ENCODE results near the gene RYR2. TPM values are rescaled to one million over a fixed set of nuclear protein-coding genes. Genes with fewer than 3 reads are reported as not detected.

The RYR2 gene
- total RNA-seq, 1 experiment from 2014 or later = 2.8 TPM

- TF ChIP-seq CTCF (conservative IDR thresholded peaks at IDR 0.05; ENCODE audit: low read depth, low read length) = no peak
- H3K27me3 ChIP-seq (replicated peaks; ENCODE audit: insufficient read depth, low read depth, low read length, poor library complexity) = no peaks in the 10 kb centered on the region
- intact Hi-C loops (cut with micrococcal nuclease; ENCODE audit: unreplicated experiment) = no loop called here
- DNase-seq (ENCODE audit: low spot score) = no peak
- no peaks in the 10 kb centered on the region for H3K36me3 ChIP-seq (ENCODE audit: insufficient read depth, low read length, poor library complexity, severe bottlenecking)
- ChIA-PET POLR2A (ENCODE audit: low non-redundant PET) (no interaction called here), CTCF (interaction anchor here (0.6 kb wide), 1 partner anchor 225 kb away, joined by 7 read pairs; no protein-coding TSS in a partner anchor)
- no peak overlapping the region for H3K4me3 ChIP-seq (ENCODE audit: low read depth, low read length, poor library complexity, severe bottlenecking)
- H3K9me3 ChIP-seq (ENCODE audit: low read depth, low read length, poor library complexity, severe bottlenecking) = no peaks in the 10 kb centered on the region
- BruUV-seq (replicated peaks) = no TSS peak
- H3K27ac ChIP-seq (ENCODE audit: low read depth, low read length, poor library complexity, severe bottlenecking) = no peak overlapping the region
- no peaks in the 10 kb centered on the region for H3K4me1 ChIP-seq (ENCODE audit: insufficient read depth, low read length, poor library complexity, severe bottlenecking)
Measured at GRCh38 chr1:237774246-237774645, 732.3 kb downstream of the RYR2 start.

- no peak for DNase-seq (ENCODE audit: low spot score)
- no peak overlapping the region for H3K4me3 ChIP-seq (ENCODE audit: low read depth, low read length, poor library complexity, severe bottlenecking)
- TF ChIP-seq EZH2 (IDR thresholded peaks at IDR 0.05; ENCODE audit: borderline replicate concordance, low read depth, low read length, poor library complexity, severe bottlenecking) (no peak), CTCF (conservative IDR thresholded peaks at IDR 0.05; ENCODE audit: low read depth, low read length) (no peak)
- no peaks in the 10 kb centered on the region for H3K4me1 ChIP-seq (ENCODE audit: insufficient read depth, low read length, poor library complexity, severe bottlenecking)
- intact Hi-C loops (cut with micrococcal nuclease; ENCODE audit: unreplicated experiment) = no loop called here
- no peaks in the 10 kb centered on the region for H3K27me3 ChIP-seq (replicated peaks; ENCODE audit: insufficient read depth, low read depth, low read length, poor library complexity)
- H3K36me3 ChIP-seq (ENCODE audit: insufficient read depth, low read length, poor library complexity, severe bottlenecking) = no peaks in the 10 kb centered on the region
- H3K27ac ChIP-seq (ENCODE audit: low read depth, low read length, poor library complexity, severe bottlenecking) = no peak overlapping the region
- H3K9me3 ChIP-seq (ENCODE audit: low read depth, low read length, poor library complexity, severe bottlenecking) = no peaks in the 10 kb centered on the region
- BruUV-seq (replicated peaks) = no TSS peak
- ChIA-PET POLR2A (ENCODE audit: low non-redundant PET) (no interaction called here), CTCF (no interaction called here)
Measured at GRCh38 chr1:237779356-237779755, 737.4 kb downstream of the RYR2 start.

- ChIA-PET POLR2A (ENCODE audit: low non-redundant PET) (no interaction called here), CTCF (no interaction called here)
- Histone ChIP-seq H3K4me3 (ENCODE audit: low read depth, low read length, poor library complexity, severe bottlenecking) (no peak overlapping the region), H3K36me3 (ENCODE audit: insufficient read depth, low read length, poor library complexity, severe bottlenecking) (no peaks in the 10 kb centered on the region), H3K9me3 (ENCODE audit: low read depth, low read length, poor library complexity, severe bottlenecking) (no peaks in the 10 kb centered on the region), H3K27ac (ENCODE audit: low read depth, low read length, poor library complexity, severe bottlenecking) (no peak overlapping the region), H3K27me3 (replicated peaks; ENCODE audit: insufficient read depth, low read depth, low read length, poor library complexity) (no peaks in the 10 kb centered on the region), H3K4me1 (ENCODE audit: insufficient read depth, low read length, poor library complexity, severe bottlenecking) (no peaks in the 10 kb centered on the region)
- intact Hi-C loops (cut with micrococcal nuclease; ENCODE audit: unreplicated experiment) = no loop called here
- no TSS peak for BruUV-seq (replicated peaks)
- no peak for TF ChIP-seq EZH2 (IDR thresholded peaks at IDR 0.05; ENCODE audit: borderline replicate concordance, low read depth, low read length, poor library complexity, severe bottlenecking)
- no peak for TF ChIP-seq CTCF (conservative IDR thresholded peaks at IDR 0.05; ENCODE audit: low read depth, low read length)
- DNase-seq (ENCODE audit: low spot score) = no peak
Measured at GRCh38 chr1:237786066-237786719, 744.2 kb downstream of the RYR2 start.

Data from A673 (cell line).